Hypothalamus (tissue), 51 donors: ENCODE data around the gene ABLIM1.

Experiments used
- DNase-seq, 51 donors: peaks; one replicate each; lab custom pipeline; 2025; lab: John Stamatoyannopoulos, UW

Gene ABLIM1

GRCh38 chr10:114681542-114681941 lies 23.5 kb upstream of the ABLIM1 start:
- DNase-seq = no peak

GRCh38 chr10:114680543-114681117 lies 22.6 kb upstream of the ABLIM1 start:
- DNase-seq = no peak

- no peak for DNase-seq
Measured at GRCh38 chr10:114679552-114679951, 21.5 kb upstream of the ABLIM1 start.

- DNase-seq = no peak
Measured at GRCh38 chr10:114678820-114679219, 20.7 kb upstream of the ABLIM1 start.

GRCh38 chr10:114678336-114678735 lies 20.3 kb upstream of the ABLIM1 start:
- no peak for DNase-seq

GRCh38 chr10:114674346-114674745 lies 16.3 kb upstream of the ABLIM1 start:
- DNase-seq = no peak

GRCh38 chr10:114669648-114670047 lies 11.6 kb upstream of the ABLIM1 start:
- no peak for DNase-seq

GRCh38 chr10:114668375-114669080 lies 10.5 kb upstream of the ABLIM1 start:
- DNase-seq = no peak

GRCh38 chr10:114665873-114666272 lies 7.8 kb upstream of the ABLIM1 start:
- DNase-seq = no peak

- DNase-seq = no peak
Measured at GRCh38 chr10:114665406-114665805, 7.3 kb upstream of the ABLIM1 start.

- peak in 1 of 51 donors; percentile 44 for DNase-seq
Measured at GRCh38 chr10:114664127-114664526, 6.1 kb upstream of the ABLIM1 start.

- DNase-seq = peak in 1 of 51 donors; percentile 44
Measured at GRCh38 chr10:114663626-114664025, 5.6 kb upstream of the ABLIM1 start.

- DNase-seq = no peak
Measured at GRCh38 chr10:114662646-114663217, 4.7 kb upstream of the ABLIM1 start.

- DNase-seq = no peak
Measured at GRCh38 chr10:114661212-114661880, 3.3 kb upstream of the ABLIM1 start.

- no peak for DNase-seq
Measured at GRCh38 chr10:114655671-114656070, 2.4 kb downstream of the ABLIM1 start.

- DNase-seq = no peak
Measured at GRCh38 chr10:114654822-114655575, 3.1 kb downstream of the ABLIM1 start.

GRCh38 chr10:114653926-114654325 lies 4.1 kb downstream of the ABLIM1 start:
- no peak for DNase-seq

GRCh38 chr10:114652402-114653368 lies 5.4 kb downstream of the ABLIM1 start:
- DNase-seq = no peak

- no peak for DNase-seq
Measured at GRCh38 chr10:114650831-114651230, 7.2 kb downstream of the ABLIM1 start.

GRCh38 chr10:114650266-114650665 lies 7.8 kb downstream of the ABLIM1 start:
- DNase-seq = no peak
